NCI-H510A (cell line): ENCODE measurements around the gene UBASH3B.

Source experiments
- DNase-seq: peaks from one replicate; lab custom pipeline; 2025; lab: John Stamatoyannopoulos, UW

UBASH3B gene

DNA sequence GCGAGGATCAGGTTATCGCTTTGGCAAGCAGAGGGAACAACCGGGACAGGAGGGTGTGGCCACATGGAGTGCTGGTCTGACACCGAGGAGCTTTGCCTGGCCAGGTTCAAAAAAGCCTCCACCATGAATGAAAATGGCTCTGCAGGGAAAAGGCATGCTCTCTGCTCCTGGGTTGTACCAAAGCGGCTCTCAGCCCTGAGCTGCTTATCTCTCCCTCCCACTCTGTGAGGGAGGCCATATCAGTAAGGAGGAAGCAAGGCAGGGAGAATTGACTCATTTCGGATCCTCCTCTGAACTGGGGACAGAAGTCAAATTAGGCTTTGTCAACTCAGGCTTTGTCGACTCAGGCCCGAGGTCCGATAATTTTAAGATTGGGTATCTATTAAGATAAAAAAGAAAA, 99.9 kb downstream of the UBASH3B start:
- DNase-seq, result no peak

DNA sequence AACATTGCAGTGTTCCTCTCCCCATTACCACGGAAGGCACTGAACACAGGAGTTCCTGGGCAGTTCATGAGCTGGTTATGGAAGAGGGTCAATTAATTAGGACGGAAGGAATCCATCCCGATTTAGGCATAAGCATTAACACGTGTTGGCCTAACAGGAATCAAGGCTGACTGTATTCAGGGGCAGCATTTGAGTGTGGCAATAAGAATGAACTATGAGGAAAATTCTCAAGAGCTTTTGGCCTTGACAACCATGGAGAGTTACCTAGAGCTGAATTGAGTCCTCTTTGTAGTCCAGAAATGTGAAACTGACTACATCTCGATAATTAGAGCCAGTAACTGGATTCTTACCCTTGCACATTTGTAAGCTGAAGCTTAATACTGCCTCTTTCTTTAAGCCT, 100.4 kb downstream of the UBASH3B start:
- no peak for DNase-seq

DNA sequence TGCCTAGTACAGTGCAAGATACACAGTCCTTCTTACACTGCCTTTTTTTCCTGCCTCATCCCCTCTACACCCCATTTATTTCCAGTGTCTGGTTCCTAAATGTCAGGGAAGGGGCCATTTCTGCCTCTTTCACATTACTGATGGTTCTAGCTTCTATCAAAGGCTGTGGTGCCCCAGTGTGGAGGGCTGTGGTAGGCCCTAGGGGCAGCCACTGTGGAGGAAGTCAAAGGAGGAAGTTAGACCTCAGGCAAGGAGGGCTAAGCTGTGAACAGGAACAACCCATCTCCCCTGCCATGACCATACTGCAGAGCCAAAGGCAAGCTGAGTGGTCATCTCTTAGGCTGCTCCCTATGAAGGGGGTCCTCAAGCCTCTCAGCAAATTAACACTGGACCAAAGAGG, 100.9 kb downstream of the UBASH3B start:
- no peak for DNase-seq

DNA sequence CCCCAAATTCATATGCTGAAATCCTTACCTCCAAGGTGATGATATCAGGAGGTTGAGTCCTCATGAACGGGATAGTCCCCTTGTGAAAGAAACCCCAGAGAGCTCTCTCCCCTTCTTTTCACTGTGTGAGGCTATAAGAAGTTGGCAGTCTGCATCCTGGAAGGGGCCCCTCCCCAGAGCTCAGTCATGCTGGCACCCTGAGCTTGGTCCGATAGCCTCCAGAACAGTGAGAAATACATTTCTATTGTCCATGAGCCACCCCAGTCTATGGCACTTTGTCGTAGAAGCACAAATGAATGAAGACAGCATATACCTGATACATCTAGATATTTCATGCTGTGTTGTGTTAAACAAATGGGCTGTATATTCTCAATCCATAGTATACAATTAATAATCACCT, 101.7 kb downstream of the UBASH3B start:
- DNase-seq, result no peak

DNA sequence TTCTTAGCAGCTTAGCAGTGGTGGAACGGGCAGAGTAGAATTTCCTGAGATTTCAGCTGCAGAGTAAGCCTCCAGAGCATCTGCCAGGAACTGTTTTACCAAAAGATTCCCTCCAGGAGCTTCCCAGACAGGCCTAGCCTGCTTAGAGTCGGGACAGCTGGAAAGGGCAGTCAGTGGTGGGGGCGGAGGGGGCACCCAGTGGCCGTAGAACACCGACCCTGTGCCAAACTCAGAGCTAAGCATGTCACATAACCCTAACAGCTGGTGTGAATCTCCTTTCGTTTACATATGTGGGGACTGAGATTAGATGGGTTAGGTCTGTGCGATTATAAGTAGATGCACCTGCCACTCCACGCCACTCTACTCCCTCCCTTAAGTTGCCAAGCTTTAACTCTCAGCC, 102.8 kb downstream of the UBASH3B start:
- no peak for DNase-seq

DNA sequence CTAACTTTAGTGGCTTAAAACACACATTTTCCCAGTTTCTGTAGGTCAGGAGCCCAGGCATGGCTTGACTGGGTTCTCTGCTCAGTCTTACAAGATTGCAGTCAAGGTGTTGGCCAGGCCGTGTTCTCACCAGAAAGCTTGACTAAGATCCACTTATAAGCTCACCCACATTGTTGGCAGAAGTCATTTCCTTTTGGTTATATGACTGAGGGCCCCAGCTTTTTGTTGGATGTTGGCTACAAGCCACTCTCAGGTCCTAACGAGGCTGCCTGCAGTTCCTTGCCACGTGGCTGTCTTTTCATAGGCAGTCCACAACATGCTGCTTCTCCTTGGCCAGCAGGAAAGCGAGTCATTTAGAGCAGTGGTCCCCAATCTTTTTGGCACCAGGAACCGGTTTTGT, 103.5 kb downstream of the UBASH3B start:
- DNase-seq, result no peak

DNA sequence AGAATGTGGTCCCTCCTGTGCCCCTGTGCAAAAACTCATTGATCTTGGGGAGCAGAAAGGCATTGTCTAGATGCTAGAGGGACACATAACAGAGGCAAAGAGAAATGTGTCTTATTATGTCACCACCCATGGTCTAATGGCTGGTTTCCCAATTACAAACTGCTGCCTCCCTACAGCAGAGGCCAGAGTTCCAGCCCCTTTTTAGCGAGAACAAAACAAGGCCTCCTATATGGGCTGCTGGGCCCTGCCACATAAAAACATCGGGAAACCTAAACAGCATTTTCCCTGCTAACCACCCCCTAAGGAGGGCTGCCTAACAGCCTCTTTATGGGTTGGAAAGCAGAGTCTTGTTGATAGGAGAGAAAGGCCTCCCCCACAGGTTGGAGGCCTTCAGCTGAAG, 107.6 kb downstream of the UBASH3B start:
- DNase-seq, result no peak

DNA sequence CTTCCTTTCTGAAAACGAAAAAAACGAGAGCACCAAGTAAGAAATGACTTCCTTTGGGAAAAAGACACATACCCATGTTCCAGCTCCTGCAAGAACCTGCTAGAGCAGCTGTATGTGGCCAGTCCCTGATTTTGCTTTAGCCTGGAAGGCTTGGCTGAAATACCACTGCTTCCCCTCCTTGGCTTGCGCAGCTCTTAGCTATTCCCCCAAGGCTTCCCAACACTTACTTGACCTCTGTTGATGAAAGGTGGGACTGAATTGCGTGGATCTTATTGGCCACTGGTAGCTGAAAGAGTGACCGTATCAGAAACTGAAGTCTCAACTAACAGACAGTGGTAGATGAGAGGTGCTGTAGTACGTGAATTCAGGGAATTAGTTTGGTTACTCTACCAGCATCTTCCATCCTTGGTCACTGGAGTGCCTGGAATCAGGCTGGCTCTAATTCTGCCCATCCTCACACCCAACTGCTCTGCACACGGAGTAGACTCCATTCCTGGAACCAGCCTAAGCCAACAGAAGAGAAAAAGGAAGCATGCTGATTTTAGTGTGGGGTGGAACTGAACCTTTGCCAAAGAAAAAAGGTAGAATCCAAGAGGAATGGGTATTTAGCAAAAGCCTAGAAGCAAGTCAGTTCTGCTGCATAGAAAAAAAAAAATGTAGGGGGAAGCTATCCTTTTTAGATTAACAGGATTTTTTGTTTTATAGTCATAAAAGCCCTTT, 109.0 kb downstream of the UBASH3B start:
- no peak for DNase-seq

DNA sequence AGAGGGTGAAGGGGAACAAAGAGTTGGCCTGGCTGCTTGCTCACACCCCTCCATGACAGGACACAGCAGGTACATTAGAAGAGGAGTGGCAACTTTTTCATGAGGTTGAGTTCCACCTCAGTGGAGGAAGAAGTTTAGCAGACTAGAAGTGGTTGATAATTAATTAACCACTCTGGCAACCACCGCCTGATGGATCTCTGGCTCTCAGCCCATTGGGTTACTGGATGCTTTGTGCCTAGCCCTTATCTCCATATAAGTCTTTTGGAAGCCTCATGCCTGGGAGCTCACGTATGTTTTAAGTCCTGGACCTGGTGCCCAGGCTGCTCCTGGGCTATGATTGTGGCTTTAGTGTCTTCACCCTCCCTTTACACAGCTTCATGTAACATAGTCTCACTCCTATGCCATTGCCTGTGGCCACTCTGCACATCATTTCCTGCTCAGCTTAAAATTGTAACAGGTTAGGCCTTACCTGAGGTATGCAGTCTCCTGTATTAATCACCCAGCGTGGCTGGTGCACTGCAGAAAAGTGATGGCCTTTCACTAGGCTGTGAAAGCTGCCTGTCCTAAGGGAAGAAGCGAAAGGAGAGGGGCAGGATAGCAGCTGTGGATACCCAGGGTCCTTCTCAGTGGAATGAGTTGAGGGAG, 110.1 kb downstream of the UBASH3B start:
- no peak for DNase-seq

DNA sequence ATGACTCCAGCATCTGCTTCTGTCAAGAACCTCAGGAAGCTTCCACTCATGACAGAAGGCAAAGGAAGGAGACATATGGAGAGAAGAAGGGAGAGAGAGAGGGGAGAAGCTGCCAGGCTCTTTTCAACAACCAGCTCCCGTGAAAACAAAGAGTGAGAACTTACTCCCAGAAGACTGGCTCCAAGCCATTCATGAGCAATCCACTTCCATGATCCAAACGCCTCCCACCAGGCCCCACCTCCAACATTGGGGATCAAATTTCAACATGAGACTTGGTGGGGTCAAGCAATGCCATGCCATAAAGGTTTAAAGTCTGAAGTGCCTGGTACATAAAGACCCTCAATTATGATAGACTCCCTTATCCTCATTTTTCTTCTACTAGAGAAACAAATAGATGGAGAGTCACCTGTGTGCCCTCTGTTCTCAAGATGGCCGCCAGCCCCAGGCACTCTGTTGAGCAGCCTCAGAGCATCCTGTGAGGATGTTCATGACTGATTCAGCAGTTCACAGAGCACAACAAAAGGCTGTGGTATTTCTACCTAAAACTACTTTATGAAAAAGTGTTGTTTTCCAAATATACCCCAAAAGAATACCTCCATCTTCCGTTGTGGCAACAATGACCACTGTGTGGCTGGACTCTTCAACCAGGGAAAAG, 113.7 kb downstream of the UBASH3B start:
- no peak for DNase-seq

DNA sequence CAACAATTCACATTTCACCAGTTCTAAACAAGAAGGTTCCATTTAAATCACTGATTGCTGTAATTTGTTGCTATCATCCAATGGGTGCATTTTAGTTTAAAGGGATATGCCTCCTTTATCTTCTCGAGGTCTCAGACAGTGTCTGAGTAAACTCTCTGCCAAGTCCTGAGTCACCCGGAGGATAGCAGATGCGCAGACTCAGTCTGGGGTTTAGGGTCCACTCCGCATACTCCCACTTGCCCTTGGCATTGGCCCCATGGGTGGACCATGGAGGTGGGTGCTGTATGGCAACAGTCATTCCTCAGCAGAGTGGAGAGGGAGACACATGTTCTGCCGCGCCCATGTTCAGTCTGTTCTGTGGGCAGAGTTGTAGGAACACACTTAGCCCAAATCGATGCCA, 117.4 kb downstream of the UBASH3B start:
- DNase-seq, result no peak

DNA sequence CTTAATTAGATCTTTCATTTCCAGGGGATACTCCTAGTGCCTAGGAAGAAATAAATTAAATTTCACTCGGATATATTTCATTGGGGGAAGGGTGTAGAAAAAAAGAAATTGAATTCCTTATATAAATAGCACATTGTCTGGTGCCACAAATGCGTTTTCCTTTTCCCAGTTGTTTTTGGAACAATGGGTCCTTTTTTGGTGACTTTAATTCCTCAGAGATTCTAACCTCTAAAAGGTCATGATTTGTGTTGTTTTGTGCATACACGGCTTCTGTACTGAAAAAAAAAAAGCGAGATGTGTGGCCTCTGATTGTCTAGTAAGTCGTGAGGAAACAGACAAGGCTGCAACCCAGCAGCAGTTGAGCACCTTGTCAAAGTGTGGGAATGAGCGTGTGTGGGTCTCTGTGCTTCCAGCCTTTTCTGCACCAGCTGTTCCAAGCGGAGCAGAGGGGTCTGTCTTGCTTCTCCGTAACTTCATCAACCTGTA, 118.3 kb downstream of the UBASH3B start:
- no peak for DNase-seq

DNA sequence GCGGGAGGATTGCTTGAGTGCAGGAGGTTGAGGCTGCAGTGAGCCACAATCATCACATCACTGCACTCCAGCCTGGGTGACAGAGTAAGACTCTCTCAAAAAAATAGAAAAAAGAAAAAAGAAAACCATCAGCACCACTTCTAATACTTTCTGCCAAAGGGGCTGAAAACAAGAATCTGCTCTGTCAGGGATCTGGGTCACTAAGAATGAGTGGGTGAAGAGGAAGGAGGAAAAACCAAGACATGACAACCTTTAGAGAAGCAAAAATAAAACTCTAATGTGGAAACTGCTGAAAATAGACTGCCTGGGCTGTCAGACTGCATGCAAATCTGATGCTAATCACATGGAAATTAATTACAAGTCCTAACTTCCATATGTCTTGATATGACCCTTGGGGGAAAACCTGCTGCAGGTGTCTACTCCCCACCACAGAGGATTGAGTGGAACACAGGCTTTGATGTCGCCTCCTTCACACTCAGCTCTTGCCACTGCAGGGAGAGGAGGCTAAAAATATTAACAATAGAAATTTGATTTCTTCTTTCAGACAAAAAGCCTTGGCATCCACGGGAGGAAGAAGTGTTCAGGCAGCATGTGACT, 120.3 kb downstream of the UBASH3B start:
- DNase-seq, result no peak

DNA sequence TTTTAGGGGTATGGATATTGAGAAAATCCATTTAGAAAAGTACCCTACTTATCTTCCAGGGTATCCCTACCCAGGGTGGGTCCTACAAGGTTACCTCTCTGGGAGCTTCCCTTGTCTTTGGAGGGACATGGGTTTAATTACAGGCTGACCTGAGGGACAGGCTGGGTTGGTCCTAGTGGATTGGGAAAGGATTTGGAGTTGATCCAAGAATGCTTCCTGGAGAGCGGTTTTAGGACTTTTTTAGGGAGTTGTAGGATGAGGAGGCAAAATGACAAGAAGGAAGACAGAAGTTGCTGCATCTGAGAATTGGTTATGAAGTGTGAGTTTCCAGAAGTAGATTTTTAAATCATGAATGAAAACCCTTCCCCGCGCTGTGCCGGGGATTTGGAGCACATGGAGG, 121.0 kb downstream of the UBASH3B start:
- no peak for DNase-seq

DNA sequence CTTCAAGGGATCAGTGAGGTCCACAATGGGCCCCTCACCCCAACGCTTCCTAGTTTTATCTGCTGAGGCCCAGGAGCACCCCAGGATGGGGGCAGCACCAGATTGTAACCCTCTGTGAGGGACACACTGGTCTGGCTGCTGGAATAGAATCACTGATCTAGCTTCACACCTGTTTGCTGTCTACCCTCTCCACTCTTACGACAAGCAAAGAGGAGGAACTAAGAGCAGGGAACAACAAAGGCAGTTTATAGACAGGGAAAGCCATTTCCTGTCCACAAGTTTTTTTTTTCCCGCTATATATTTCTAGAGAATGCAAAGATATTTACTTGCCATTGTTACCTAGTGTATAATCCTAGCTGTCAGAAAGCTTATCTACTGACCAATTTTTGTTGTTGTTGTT, 121.8 kb downstream of the UBASH3B start:
- no peak for DNase-seq

DNA sequence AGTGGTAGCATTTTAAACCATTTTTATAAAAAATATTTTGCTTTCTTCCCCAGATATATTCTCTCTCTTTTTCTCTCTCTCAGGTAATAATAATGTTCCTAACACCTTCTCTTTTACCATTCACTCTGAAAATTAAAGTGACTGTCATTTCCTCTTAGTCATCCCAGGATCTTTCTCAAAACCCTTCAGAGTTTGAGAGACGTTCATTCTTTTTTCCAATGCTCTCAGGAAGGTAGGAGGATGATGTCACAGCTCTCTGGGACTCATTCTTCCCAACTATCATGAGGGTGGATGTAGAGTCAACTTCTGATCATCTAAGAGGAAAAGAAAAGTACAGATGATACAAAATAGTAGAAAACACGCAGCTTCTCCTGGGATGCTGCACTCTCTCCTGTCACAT, 122.6 kb downstream of the UBASH3B start:
- no peak for DNase-seq

DNA sequence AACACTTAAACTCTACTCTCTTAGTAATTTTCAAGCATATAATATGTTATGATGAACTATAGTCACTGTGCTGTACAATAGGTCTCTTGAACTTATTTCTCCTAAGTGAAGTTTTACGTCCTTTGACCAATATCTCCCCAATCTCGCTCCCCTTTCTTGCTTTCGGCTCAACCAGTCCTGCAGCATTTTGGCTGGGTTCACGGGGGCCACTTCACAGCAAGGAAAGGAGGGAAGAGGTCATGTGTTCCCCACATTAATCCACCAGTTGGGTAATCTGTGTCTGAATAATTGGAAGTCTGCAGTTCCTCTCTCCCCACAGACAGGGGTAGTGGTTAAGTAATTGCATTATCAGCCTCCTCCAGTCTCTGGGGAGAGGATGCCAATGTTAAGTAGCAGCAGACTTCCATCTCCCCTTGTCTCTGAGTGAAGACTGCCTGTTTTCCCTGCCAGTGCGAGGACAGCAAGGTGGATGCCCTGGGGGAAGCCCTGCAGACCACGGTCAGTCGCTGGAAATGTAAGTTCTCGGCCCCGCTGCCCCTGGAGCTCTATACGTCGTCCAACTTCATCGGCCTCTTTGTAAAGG, 123.6 kb downstream of the UBASH3B start:
- no peak for DNase-seq

DNA sequence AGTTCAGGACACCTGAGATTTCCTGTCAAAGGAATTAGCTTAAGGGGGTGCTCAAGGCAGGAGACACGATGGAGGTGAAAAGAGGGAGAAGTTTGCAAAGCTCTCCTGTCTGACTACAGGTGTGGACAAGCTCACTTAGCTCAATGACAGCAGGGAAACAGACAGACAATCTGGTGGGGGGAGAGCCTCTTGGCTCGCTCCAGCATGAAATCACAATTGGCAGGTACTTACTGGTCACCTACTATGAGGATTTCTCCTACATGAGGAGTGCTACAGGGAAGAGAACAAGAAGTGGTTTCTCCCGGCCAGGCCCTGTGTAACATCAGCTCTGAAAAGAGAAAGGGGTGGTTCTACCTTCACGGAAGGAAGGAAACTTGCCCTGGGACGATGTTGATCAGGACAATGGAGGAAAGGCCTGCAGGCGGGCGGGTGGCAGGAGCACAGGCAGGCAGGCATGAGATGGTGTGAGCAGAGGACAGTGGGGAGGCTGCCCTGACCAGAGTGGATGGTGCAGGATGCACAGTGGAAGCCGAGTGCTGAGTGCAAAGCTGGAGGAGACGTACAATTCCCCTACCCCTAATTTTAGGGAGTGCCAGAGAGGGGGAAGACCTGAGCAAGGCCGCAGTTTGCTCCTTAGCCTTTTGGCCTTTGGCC, 124.9 kb downstream of the UBASH3B start:
- DNase-seq, result no peak

DNA sequence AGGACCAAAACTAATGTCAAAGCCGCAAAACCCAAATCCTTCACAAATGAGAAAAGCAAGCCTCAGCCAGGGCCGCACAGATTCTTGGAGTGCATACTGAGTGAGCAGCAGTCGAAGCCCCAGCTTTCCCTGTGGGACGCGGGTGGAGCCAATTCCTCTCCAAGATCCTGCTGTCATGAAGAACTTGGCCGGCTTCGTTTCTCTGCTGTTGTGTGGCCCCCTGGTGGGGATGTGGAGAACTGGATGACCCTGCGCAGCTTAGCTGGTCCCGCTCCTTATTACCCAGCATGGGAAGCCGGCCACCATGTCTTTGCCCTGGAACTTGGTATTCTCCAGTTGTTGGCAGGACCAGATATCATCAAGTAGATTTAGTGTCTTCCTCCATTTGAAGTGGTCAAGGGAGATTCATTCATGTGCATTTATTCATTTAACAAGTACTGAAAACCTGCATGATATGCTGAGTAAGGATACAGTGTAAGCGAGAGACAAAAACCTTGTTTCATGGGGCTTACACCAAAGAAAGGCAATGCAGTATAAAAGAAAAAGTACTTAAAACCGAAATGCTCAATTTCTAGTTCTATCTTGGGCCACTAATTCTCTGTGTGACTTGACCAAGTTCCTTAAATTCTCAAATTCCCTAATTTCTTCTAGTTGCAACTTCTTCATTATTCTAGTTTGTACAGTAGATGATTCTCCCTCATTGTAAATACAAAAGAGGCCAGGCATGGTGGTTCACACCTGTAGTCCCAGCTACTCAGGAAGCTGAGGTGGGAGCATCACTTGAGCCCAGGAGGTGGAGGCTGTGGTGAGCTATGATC, 126.1 kb downstream of the UBASH3B start:
- DNase-seq, result peak; percentile 4

DNA sequence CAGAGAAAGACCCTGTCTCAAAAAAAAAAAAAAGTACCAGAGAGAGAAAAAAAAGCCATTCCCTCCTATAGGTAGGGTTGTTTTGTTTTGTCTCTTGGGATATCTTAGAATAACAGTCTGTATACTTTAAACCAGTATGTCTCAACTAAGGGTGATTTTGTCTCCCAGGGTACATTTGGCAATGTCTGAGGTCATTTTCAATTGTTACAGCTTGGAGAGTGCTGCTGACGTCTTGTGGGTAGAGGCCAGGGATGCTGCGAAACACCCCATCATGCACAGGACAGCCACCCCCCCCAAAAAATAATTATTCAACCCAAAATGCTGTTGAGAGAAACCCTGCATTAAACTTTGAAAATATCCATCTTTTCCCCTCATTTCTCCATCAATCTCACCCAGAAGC, 126.7 kb downstream of the UBASH3B start:
- no peak for DNase-seq

DNA sequence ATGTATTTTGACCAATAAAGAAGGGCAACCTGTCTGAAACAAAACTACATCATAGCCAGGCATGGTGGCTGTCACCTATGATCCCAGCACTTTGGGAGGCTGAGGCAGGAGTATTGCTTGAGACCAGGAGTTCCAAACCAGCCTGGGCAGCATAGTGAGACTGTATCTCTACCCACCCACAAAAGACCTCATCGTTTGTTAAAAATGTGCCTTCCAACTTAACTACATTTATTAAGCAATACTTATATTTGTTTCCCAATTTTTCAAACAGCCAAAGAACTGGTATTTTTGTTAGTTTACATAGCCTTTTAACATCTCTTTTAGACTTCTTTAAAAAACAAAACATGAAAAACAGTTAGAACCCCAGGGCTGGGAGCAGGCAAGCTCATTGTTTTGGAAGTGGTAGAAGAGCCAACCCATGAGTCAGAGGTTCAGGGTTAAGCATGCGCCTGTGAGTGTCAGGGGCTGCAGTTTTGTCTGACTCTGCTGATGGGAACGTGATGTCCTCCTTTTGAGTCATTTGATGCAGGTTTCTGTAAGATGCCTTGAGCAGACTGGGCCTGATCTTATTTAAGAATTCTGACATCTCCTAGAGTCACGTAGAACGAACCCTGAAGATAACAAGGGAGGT, 128.9 kb downstream of the UBASH3B start:
- DNase-seq, result no peak
